HepG2 (cell line): ENCODE results near the gene HECTD2. TPM values are rescaled to one million over a fixed set of nuclear protein-coding genes. Genes with fewer than 3 reads are reported as not detected.

Experiments
- ATAC-seq: fragments of 200-7000 bp; cut with Tn5 transposase; 3 replicates; pipeline ENCODE4 v1.9.1; 2020; ENCODE audit warnings: mild to moderate bottlenecking, moderate library complexity
- BruUV-seq: library from RNA; stranded (reverse); fragments of 400-500 nt; replicated peaks from 2 replicates; lab custom pipeline; 2021; lab: Mats Ljungman, UMichigan
- CTCF ChIA-PET: fragments of 300-600 bp; formaldehyde crosslinking; extraction: SDS; loops from one replicate; lab custom pipeline; 2021; ENCODE audit warnings: low total read pairs, inconsistent platforms, low intra/inter-chr PET ratio; lab: Yijun Ruan, JAX
- POLR2A ChIA-PET: fragments of 350-600 bp; sonication (Branson Sonifier 250); formaldehyde crosslinking; loops from one replicate; lab custom pipeline; 2020; ENCODE audit warnings: antibody characterized with exemption, inconsistent platforms; lab: Yijun Ruan, JAX
- DNase-seq: peaks from one replicate; pipeline ENCODE4 v3.0.0-alpha.2; 2015; ENCODE audit warnings: low spot score
- FAIRE-seq: peaks from 3 replicates; lab custom pipeline; 2011; peaks lifted over from hg19 to GRCh38; lab: Jason Lieb, UNC
- H2AFZ ChIP-seq: one replicate; pipeline ENCODE4 v1.6.1; 2011; ENCODE audit warnings: low read length, inconsistent platforms
- H3K27ac ChIP-seq: fragments of 300-600 bp; 3 replicates; pipeline ENCODE4 v1.8.0; 2011; ENCODE audit warnings: mixed run types, mild to moderate bottlenecking, mixed read lengths, low read length, inconsistent platforms; ENCODE audit not compliant: insufficient read depth; ENCODE audit errors: extremely low read length
- H3K27me3 ChIP-seq, 2 experiments: fragments of 200-600 bp in 1 of 2; 2 replicates in 1 of 2; 3 replicates in 1 of 2; pipeline versions ENCODE4 v1.6.0 to v1.8.0; 2011; ENCODE audit warnings: low read length in 2 of 2, mild to moderate bottlenecking in 2 of 2, moderate library complexity in 2 of 2, inconsistent platforms in 1 of 2; ENCODE audit not compliant: insufficient read depth in 2 of 2, control insufficient read depth in 1 of 2
- H3K36me3 ChIP-seq, 2 experiments: fragments of 200-600 bp in 1 of 2; replicated peaks in 1 of 2; 2 replicates in 1 of 2; 3 replicates in 1 of 2; pipeline versions ENCODE4 v1.5.1 to v1.8.0; 2011; ENCODE audit warnings: low read length in 2 of 2, inconsistent platforms in 1 of 2; ENCODE audit not compliant: insufficient read depth in 2 of 2, control insufficient read depth in 1 of 2
- H3K4me1 ChIP-seq: 2 replicates; pipeline ENCODE4 v1.5.1; 2012; ENCODE audit warnings: low read length, inconsistent platforms; ENCODE audit not compliant: insufficient read depth
- H3K4me2 ChIP-seq: 2 replicates; pipeline ENCODE4 v1.6.0; 2011; ENCODE audit warnings: low read depth, low read length, inconsistent platforms
- H3K4me3 ChIP-seq, 3 experiments: fragments of 200-600 bp in 1 of 3; sonication (generic), shearing (Covaris generic) in 1 of 3; replicated peaks in 1 of 3; 2 replicates each; pipeline ENCODE4 v1.5.1; 2011 to 2016; ENCODE audit warnings: low read length in 3 of 3, inconsistent platforms in 2 of 3, low read depth in 2 of 3, mild to moderate bottlenecking in 2 of 3, control low read depth in 1 of 3, mixed read lengths in 1 of 3; ENCODE audit not compliant: insufficient read depth in 1 of 3
- H3K79me2 ChIP-seq: one replicate; pipeline ENCODE4 v1.6.1; 2011; ENCODE audit warnings: low read length, inconsistent platforms; ENCODE audit not compliant: insufficient read depth
- H3K9ac ChIP-seq: 2 replicates; pipeline ENCODE4 v1.6.0; 2011; ENCODE audit warnings: mild to moderate bottlenecking, low read depth, low read length, inconsistent platforms; ENCODE audit not compliant: insufficient read depth
- H3K9me3 ChIP-seq: 2 replicates; pipeline ENCODE4 v1.5.1; 2012; ENCODE audit warnings: mild to moderate bottlenecking, low read length
- H4K20me1 ChIP-seq: 2 replicates; pipeline ENCODE4 v1.6.0; 2011; ENCODE audit warnings: inconsistent platforms, mild to moderate bottlenecking, low read length, moderate library complexity; ENCODE audit not compliant: insufficient read depth
- CENPBD1 ChIP-seq: sonication (generic); formaldehyde crosslinking; IDR thresholded peaks from 2 replicates; pipeline ENCODE4 v1.8.0; 2022; ENCODE audit warnings: missing genetic modification reagents, low read depth, mild to moderate bottlenecking, borderline replicate concordance
- ELF1 ChIP-seq: sonication (generic); formaldehyde crosslinking; IDR thresholded peaks from 2 replicates; pipeline ENCODE4 v1.4.0; 2020; ENCODE audit warnings: missing genetic modification reagents
- GPN1 ChIP-seq: sonication (generic); formaldehyde crosslinking; IDR thresholded peaks from 2 replicates; pipeline ENCODE4 v1.5.1; 2020; ENCODE audit warnings: missing genetic modification reagents, borderline replicate concordance
- ISX ChIP-seq: sonication (generic); formaldehyde crosslinking; conservative IDR thresholded peaks from 2 replicates; pipeline ENCODE4 v1.5.0; 2020; ENCODE audit warnings: missing genetic modification reagents
- KLF13 ChIP-seq: sonication (generic); formaldehyde crosslinking; IDR thresholded peaks from 2 replicates; pipeline ENCODE4 v1.4.0; 2020; ENCODE audit warnings: mild to moderate bottlenecking, missing genetic modification reagents
- LRRFIP1 ChIP-seq: sonication (generic); formaldehyde crosslinking; conservative IDR thresholded peaks from 2 replicates; pipeline ENCODE4 v1.4.0; 2020; ENCODE audit warnings: missing genetic modification reagents
- NBN ChIP-seq: fragments of 450-650 bp; conservative IDR thresholded peaks from 2 replicates; pipeline ENCODE4 v1.6.1; 2017
- NFRKB ChIP-seq: fragments of 450-650 bp; IDR thresholded peaks from 2 replicates; pipeline ENCODE4 v1.6.1; 2017
- PCBP1 ChIP-seq: fragments of 200-400 bp; formaldehyde crosslinking; IDR thresholded peaks from 2 replicates; pipeline ENCODE4 v1.6.1; 2017; ENCODE audit warnings: mild to moderate bottlenecking, low read depth, low read length, borderline replicate concordance
- PRDM10 ChIP-seq: sonication (generic); formaldehyde crosslinking; IDR thresholded peaks from 2 replicates; pipeline ENCODE4 v1.4.0; 2020; ENCODE audit warnings: low read depth, missing genetic modification reagents
- SNAPC2 ChIP-seq: sonication (generic); formaldehyde crosslinking; IDR thresholded peaks from 2 replicates; pipeline ENCODE4 v1.8.1; 2022; ENCODE audit warnings: mild to moderate bottlenecking, missing genetic modification reagents
- ZNF12 ChIP-seq: sonication (generic); formaldehyde crosslinking; IDR thresholded peaks from 2 replicates; pipeline ENCODE4 v1.5.0; 2020; ENCODE audit warnings: missing genetic modification reagents
- ZNF256 ChIP-seq: sonication (generic); formaldehyde crosslinking; conservative IDR thresholded peaks from 2 replicates; pipeline ENCODE4 v1.4.0; 2020; ENCODE audit warnings: missing genetic modification reagents
- ZNF354B ChIP-seq: sonication (generic); formaldehyde crosslinking; IDR thresholded peaks from 2 replicates; pipeline ENCODE4 v1.8.0; 2022; ENCODE audit warnings: mild to moderate bottlenecking, missing genetic modification reagents
- ZNF652 ChIP-seq: IDR thresholded peaks from 2 replicates; pipeline ENCODE4 v1.6.1; 2016; ENCODE audit warnings: low read depth, borderline replicate concordance
- ZNF883 ChIP-seq: sonication (generic); formaldehyde crosslinking; IDR thresholded peaks from 2 replicates; pipeline ENCODE4 v1.5.1; 2020; ENCODE audit warnings: mild to moderate bottlenecking, missing genetic modification reagents; ENCODE audit errors: not compliant biosample characterization
- WGBS: methylation state at CpG from one replicate; pipeline ENCODE4 v1.1.6; 2017; ENCODE audit warnings: low lambda C conversion rate; 5-methylcytosine and 5-hydroxymethylcytosine counted together
- in situ Hi-C: cut with HindIII; loops from 2 replicates; pipeline ENCODE4 v1.10.0; 2017; ENCODE audit warnings: low pct_unique_long_range_greater_than_20kb; ENCODE audit not compliant: extremely low pct_ligation_motif_present
- intact Hi-C: fragments of 100-400 bp; cut with micrococcal nuclease; formaldehyde crosslinking; loops from one replicate; pipeline ENCODE4 v1.10.0; 2022; ENCODE audit not compliant: unreplicated experiment
- polyA plus RNA-seq, 8 experiments: library from polyadenylated mRNA; depleted of rRNA in 3 of 8; stranded (reverse) in 7 of 8; unstranded in 1 of 8; fragments of >200 nt; fragmentation: Illumina TruSeq in 4 of 8; extraction: Trizol in 4 of 8; gene quantifications; 2 replicates each; pipeline versions ENCODE4 v1.2.1 to v1.2.3, GENCODE V29; 2011 to 2016; ENCODE audit warnings: low read depth in 4 of 8, missing spikeins in 1 of 8, mixed read lengths in 1 of 8; ENCODE audit not compliant: insufficient read depth in 1 of 8
- total RNA-seq, 5 experiments: library from RNA; depleted of rRNA; stranded (reverse); fragments of >200 nt; fragmentation: Illumina TruSeq; extraction: Trizol; gene quantifications; 2 replicates each; pipeline ENCODE4 v1.2.3, GENCODE V29; 2016; ENCODE audit warnings: low read depth in 1 of 5

Gene HECTD2
- total and polyA plus RNA-seq, 2 of the 13 experiments (the other 11 are each of a cell fraction or from before 2014, with no cell fraction given) = 3.2 to 5.2 TPM

GRCh38 chr10:91539930-91540329, 129.8 kb downstream of the HECTD2 start:
- WGBS = 2% methylated on average over 5 of the region's 5 CpGs
- no peaks in the 10 kb centered on the region for H3K79me2 ChIP-seq
- no peak overlapping the region for H3K27ac ChIP-seq

GRCh38 chr10:91540733-91541132, 130.6 kb downstream of the HECTD2 start:
- no peaks in the 10 kb centered on the region; a peak in 3 of 5 replicates for H3K27me3 ChIP-seq
- H3K4me1 ChIP-seq = peaks cover 8% of the 10 kb centered on the region; the same call in 1 of the 2 replicates
- FAIRE-seq (no peak), ATAC-seq (no peak), DNase-seq (no peak)
- no peaks in the 10 kb centered on the region for H4K20me1 ChIP-seq
- in situ Hi-C loops = no loop called here
- intact Hi-C loops = no loop called here
- BruUV-seq = no TSS peak
- 43% methylated on average over 6 of the region's 6 CpGs for WGBS
- H3K36me3 ChIP-seq = no peaks in the 10 kb centered on the region
- no peak overlapping the region for H3K27ac ChIP-seq
- no peak overlapping the region for H3K4me3 ChIP-seq
- H3K9ac ChIP-seq = no peak overlapping the region
- no peaks in the 10 kb centered on the region for H3K79me2 ChIP-seq
- H3K9me3 ChIP-seq = no peaks in the 10 kb centered on the region
- ChIA-PET CTCF (no interaction called here), POLR2A (no interaction called here)
- no peak overlapping the region for H3K4me2 ChIP-seq
- H2AFZ ChIP-seq = no peak overlapping the region
- TF ChIP-seq ISX (no peak), ZNF883 (CRISPR knock-in tag) (no peak), CENPBD1 (CRISPR knock-in tag) (no peak), LRRFIP1 (CRISPR knock-in tag) (no peak), PRDM10 (CRISPR knock-in tag) (no peak), SNAPC2 (CRISPR knock-in tag) (no peak)

More at GRCh38 chr10:91539930-91540329, 129.8 kb downstream of the HECTD2 start:
- in situ Hi-C loops = no loop called here
- Histone ChIP-seq H3K4me1 (peaks cover 8% of the 10 kb centered on the region; the same call in 1 of the 2 replicates), H3K4me3 (no peak overlapping the region), H2AFZ (no peak overlapping the region), H3K27me3 (no peaks in the 10 kb centered on the region; a peak in 3 of 5 replicates), H3K9me3 (no peaks in the 10 kb centered on the region), H3K9ac (no peak overlapping the region), H3K4me2 (no peak overlapping the region), H3K36me3 (no peaks in the 10 kb centered on the region)
- FAIRE-seq (no peak), ATAC-seq (no peak), DNase-seq (no peak)
- BruUV-seq = no TSS peak
- ChIA-PET CTCF (no interaction called here), POLR2A (no interaction called here)
- intact Hi-C loops = no loop called here
- TF ChIP-seq ELF1 (no peak), GPN1 (CRISPR knock-in tag) (no peak), NBN (no peak), PCBP1 (no peak), ZNF354B (CRISPR knock-in tag) (no peak), ZNF652 (no peak), ZNF256 (CRISPR knock-in tag) (no peak), ZNF12 (CRISPR knock-in tag) (no peak), KLF13 (CRISPR knock-in tag) (no peak), NFRKB (no peak)
- TF ChIP-seq, all 625 proteins: peak for 0
- H4K20me1 ChIP-seq = no peaks in the 10 kb centered on the region
